Measurements from ENCODE around the gene PFKFB4.

Gene PFKFB4

DNA sequence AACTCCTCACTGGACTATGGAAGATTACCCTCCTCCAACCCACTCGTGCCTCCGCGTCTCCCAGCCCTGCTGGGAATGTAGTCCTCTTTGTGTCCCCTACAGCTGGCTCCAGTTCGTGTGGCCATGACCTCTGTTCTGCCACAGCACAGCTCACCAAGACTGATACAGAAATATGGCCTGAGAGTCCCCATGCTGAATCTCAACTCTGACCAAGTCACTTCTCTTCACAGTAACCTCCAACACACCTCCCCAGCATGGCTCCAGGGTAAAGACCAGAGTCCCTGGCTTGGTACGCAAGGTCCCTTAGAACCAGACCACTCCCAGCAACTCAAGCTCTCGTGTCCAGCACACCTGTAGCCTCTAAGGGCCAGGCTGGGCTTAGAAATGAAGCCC lies 40.8 kb upstream of the PFKFB4 start:
- TF ChIP-seq, protein P1, sequence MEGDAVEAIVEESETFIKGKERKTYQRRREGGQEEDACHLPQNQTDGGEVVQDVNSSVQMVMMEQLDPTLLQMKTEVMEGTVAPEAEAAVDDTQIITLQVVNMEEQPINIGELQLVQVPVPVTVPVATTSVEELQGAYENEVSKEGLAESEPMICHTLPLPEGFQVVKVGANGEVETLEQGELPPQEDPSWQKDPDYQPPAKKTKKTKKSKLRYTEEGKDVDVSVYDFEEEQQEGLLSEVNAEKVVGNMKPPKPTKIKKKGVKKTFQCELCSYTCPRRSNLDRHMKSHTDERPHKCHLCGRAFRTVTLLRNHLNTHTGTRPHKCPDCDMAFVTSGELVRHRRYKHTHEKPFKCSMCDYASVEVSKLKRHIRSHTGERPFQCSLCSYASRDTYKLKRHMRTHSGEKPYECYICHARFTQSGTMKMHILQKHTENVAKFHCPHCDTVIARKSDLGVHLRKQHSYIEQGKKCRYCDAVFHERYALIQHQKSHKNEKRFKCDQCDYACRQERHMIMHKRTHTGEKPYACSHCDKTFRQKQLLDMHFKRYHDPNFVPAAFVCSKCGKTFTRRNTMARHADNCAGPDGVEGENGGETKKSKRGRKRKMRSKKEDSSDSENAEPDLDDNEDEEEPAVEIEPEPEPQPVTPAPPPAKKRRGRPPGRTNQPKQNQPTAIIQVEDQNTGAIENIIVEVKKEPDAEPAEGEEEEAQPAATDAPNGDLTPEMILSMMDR (conservative IDR thresholded peaks at IDR 0.05) = no peak

DNA sequence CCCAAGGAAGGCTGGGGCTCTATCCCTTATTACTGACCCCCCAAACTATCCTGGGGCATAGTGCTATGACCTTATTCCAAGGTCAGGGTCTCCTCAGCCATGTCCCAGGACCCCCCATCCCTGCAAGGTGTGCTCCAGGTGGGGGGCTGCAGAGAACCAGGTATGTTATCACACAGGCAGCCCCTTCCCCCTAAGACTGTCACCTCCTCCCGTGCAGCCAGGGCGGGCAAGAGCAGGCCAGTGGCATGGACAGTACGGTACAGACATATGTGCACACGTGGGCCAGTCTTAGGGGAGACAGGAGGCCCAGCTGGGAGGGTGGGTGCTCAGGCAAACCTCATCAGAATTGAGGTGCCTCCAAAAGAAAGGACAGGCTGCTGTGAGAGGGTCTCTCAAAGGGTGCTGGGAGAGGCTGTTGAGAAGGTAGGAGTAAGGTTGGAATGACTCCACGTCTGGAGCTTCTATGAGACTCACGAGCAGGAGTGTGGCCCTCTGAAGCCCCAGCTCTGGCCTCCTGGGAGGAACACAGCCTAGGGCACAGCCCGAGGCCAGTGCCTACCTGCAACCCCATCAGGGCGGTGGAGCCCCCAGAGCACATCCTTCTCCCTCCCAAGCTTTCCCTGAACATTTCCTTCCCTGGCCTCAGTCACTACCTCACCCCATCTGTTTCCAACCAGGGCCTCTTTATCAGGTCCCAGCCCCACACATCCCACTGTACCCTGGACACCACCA lies 40.2 kb upstream of the PFKFB4 start:
- H3K27ac ChIP-seq = no peak overlapping the region
- TF ChIP-seq, protein P1 (conservative IDR thresholded peaks at IDR 0.05) = no peak

More for the DNA sequence above, 40.8 kb upstream of the PFKFB4 start:
- no peak overlapping the region for H3K27ac ChIP-seq

DNA sequence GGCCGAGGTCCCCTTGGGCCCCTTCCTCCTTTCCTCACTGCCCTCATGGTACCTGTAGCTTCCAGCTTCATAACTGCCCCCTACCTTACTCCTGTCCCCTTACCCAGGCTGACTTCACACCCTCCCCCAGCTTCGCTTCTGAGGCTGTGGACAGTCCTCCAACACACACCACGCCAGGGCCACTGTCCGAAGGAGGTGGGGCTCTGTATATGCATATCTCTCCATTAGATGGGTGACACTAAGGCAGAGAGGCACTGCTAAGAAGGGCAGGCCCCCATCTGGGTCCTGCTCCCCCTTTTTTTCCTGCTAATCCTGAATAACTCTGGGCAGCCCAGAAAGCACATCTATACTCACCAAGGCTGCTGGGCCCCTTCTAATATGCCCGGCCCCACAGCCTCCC lies 39.6 kb upstream of the PFKFB4 start:
- H3K27ac ChIP-seq = no peak overlapping the region
- TF ChIP-seq, protein P1 (conservative IDR thresholded peaks at IDR 0.05) = no peak

DNA sequence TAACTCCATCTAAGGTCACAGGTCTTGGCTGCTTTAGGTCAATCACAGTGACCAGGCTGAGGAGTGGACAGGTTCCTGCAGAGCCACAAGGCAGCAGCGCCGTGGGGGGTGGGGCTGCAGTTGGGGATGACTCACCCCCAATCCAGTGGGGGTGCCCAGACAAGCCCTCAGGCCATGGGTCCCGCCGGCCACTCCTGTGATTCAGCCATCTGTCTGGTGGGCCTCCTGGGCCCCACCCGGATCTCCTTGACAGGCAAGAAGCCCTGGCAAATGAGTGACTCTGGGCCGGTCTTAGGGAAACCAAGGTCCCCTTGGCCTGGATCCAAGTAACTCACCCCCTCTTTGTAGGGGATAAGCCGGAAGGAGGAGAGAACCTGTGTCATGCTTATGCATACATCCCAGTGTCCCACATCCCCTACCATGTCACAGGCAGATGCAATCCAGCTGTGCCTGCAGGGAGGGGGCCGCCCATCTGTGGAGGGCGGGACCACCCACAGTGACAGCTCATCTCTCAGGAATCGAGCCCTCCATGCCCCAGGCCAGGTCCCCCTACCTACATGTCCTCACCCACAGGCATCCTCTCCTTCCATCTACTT lies 39.0 kb upstream of the PFKFB4 start:
- TF ChIP-seq, protein P1 (conservative IDR thresholded peaks at IDR 0.05) = no peak
- no peak overlapping the region for H3K27ac ChIP-seq

DNA sequence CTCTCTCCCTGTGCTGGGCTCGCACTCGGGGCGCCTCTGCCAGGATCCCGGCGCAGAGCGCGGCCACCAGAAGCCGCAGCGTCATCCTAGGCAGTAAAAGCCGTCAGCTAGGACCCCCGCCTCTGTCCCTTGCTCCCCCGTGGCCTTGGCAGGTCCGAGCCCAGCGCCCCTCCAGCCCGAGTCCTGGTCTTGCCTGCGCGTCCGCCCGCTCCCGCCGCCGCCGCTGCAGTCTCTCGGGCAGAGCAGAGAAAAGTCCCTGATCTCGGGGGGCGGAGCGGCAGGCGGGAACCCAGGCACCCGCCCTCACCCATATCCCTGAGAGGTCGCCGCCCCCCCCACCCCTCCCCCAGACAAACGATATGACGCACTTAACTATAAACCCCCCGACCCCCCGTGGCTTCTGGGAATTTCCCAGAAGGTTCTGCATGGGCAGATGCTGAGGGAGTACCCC lies 38.5 kb upstream of the PFKFB4 start, which contains the start of gene COL7A1:
Gene COL7A1, minus strand, starts transcription at position 255 of the 451 bp plus-strand sequence. Its CDS starts 170 bp downstream, at position 85.
- H3K27ac ChIP-seq = no peak within 1 kb of the TSS
- TF ChIP-seq, protein P1 (conservative IDR thresholded peaks at IDR 0.05) = no peak

DNA sequence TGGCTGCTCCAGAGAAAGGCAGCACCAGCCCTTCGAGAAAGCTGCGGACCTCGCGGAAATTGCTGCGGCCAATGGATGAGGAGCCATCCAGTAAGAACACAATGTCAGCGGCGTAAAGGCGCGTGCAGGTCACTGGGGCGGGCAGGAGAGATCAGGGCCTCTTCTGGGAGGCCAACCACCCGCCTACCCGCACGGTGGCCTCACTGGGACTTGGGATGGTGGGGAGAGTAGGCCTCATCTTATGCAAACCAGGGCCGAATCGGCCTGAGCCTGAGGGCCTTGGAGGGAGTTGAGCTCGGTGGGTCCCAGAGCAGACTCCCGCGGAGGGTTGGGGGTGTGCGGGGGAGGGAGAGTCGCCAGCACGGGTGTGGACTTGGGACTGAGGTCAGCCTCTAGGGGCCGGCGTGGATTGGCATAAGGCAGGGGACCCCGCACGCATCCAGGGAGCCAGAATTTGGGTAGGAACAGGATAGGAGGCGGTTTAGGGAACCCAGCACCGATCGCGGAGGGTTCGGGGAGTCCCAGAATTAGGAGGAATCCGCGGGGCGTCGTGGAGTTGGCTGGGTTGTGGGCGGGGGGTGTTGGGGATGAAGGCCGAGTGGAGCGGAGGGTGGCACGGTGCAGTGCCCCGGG lies 37.9 kb upstream of the PFKFB4 start:
- TF ChIP-seq, protein P1 (conservative IDR thresholded peaks at IDR 0.05) = no peak
- no peak overlapping the region for H3K27ac ChIP-seq

DNA sequence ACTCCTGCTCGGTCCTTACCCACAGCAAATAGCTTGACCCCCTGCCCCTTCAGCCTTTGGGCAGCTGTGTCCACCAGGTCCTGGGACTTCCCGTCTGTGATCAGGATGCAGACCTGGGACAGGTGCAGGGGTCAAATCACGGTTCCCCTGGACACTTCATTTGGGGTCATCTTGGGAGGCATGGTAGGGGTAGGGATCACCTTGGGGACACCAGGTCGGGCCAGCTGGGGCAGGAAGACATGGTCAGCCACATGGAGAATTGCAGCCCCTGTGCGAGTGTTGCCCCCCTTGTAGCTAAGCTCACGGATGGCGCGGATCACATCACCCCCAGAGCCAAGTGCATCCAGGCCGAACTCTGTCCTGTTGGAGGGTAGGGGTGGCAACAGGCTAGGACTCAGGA lies 36.7 kb upstream of the PFKFB4 start:
- no peak overlapping the region for H3K27ac ChIP-seq
- TF ChIP-seq, protein P1 (conservative IDR thresholded peaks at IDR 0.05) = no peak
